Non-pigmented ciliary epithelial cell (primary cell): ENCODE measurements around the gene FSD1L.
"Not testable (repeated sequence)": the region's sequence is repeated elsewhere in the genome, so short reads cannot be mapped to it uniquely, and the experiment has no call there.

ENCODE experiments used
- DNase-seq: peaks from one replicate; pipeline ENCODE4 v3.0.0-alpha.2; 2010; ENCODE audit warnings: low read depth

FSD1L gene

GRCh38 chr9:105557804-105558610 is 110.2 kb downstream of the FSD1L start, which contains the start of gene FKTN:
FKTN (plus strand) TSS chr9:105558131; CDS start chr9:105575033, 16,902 bp downstream.
- no peak for DNase-seq

- DNase-seq, result no peak
Observed at GRCh38 chr9:105572455-105572854, 124.6 kb downstream of the FSD1L start.

GRCh38 chr9:105579952-105580351 is 132.1 kb downstream of the FSD1L start:
- DNase-seq, result not testable (repeated sequence)

GRCh38 chr9:105581550-105581949 is 133.7 kb downstream of the FSD1L start:
- DNase-seq, result not testable (repeated sequence)

GRCh38 chr9:105593145-105593544 is 145.3 kb downstream of the FSD1L start:
- no peak for DNase-seq
